GM12892 (cell line): ENCODE measurements around the gene MRPS22.

Experiments used
- POLR2A ChIP-seq: IDR thresholded peaks from 2 replicates; pipeline ENCODE4 v1.6.1; 2011; ENCODE audit warnings: low read depth, low read length, control low read depth
- POLR2AphosphoS5 ChIP-seq: IDR thresholded peaks from 2 replicates; pipeline ENCODE4 v1.6.1; 2011; ENCODE audit warnings: low read depth, low read length, control low read depth
- TAF1 ChIP-seq: IDR thresholded peaks from 2 replicates; pipeline ENCODE4 v1.6.1; 2011; ENCODE audit warnings: low read depth, mild to moderate bottlenecking, control low read depth, low read length, borderline replicate concordance

- no peak for TF ChIP-seq POLR2A
- TF ChIP-seq POLR2AphosphoS5, result no peak
- no peak for TF ChIP-seq TAF1
These were observed 33.9 kb upstream of the MRPS22 start for GRCh38 chr3:139309880-139310279.
